Activated CD8-positive, alpha-beta T cell treated with anti-CD3 and anti-CD28 coated beads for 36 hours (primary cell): ENCODE results near the gene DCAF12. TPM values are rescaled to one million over a fixed set of nuclear protein-coding genes. Genes with fewer than 3 reads are reported as not detected.
A peak's percentile ranks its signal among the peaks of the same experiment; 100 is the strongest.

Source experiments
- ATAC-seq: fragments of 200-7000 bp; cut with Tn5 transposase; one replicate; pipeline ENCODE4 v1.10.0; 2021; ENCODE audit warnings: mild to moderate bottlenecking, moderate library complexity
- CTCF ChIA-PET: fragments of 350-600 bp; sonication (Branson Sonifier 250); formaldehyde crosslinking; loops from one replicate; lab custom pipeline; 2021; ENCODE audit warnings: antibody characterized with exemption; lab: Charles Lee
- POLR2A ChIA-PET: fragments of 350-600 bp; sonication (Branson Sonifier 250); formaldehyde crosslinking; loops from one replicate; lab custom pipeline; 2021; ENCODE audit warnings: antibody characterized with exemption; lab: Charles Lee
- DNase-seq: peaks from one replicate; pipeline ENCODE4 v3.0.0-alpha.2; 2020
- H3K27ac Mint-ChIP-seq: one replicate; pipeline ENCODE4 v1.8.0; 2021; ENCODE audit warnings: mild to moderate bottlenecking, mixed read lengths
- H3K27me3 Mint-ChIP-seq: one replicate; pipeline ENCODE4 v1.8.0; 2021; ENCODE audit warnings: mixed read lengths
- H3K36me3 Mint-ChIP-seq: one replicate; pipeline ENCODE4 v1.8.0; 2021; ENCODE audit warnings: low read depth, mixed read lengths
- H3K4me1 Mint-ChIP-seq: one replicate; pipeline ENCODE4 v1.8.0; 2021; ENCODE audit warnings: low read depth, mixed read lengths
- H3K4me3 Mint-ChIP-seq: one replicate; pipeline ENCODE4 v1.8.0; 2021; ENCODE audit warnings: mild to moderate bottlenecking, moderate library complexity, mixed read lengths
- H3K9me3 Mint-ChIP-seq: one replicate; pipeline ENCODE4 v1.8.0; 2021; ENCODE audit warnings: mixed read lengths
- intact Hi-C: fragments of 100-400 bp; cut with micrococcal nuclease; formaldehyde crosslinking; loops from one replicate; pipeline ENCODE4 v1.10.0; 2022
- total RNA-seq, 2 experiments: library from RNA; stranded (reverse); gene quantifications; one replicate each; pipeline ENCODE4 v1.2.3, GENCODE V29; 2021
- TF ChIP-seq, protein P1 (sequence below): fragments of 200-600 bp; IDR thresholded peaks from one replicate; pipeline ENCODE4 v1.8.0; 2022; ENCODE audit warnings: antibody characterized with exemption, mild to moderate bottlenecking

Gene DCAF12
- total RNA-seq, 2 experiments from 2014 or later, result 30.5 to 34.7 TPM

DNA sequence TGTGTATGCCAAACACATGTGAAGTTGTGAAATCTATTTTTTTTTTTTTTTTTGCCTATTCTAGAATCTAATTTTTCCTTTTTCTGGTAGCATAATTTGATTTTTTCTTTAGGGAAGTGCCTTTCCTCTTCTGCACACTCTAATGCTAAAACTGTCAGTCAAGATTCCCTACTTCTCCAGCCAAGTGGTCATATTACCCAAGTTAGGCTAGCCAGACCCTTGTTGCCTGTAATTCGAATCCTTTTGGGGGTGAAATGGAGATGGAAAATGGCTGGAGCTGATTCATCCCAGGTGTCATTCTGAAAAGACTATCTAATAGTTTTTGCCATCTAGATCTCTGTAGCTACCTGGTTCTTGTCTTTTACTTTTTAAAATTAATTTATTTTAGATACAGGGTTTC is 27.6 kb upstream of the DCAF12 start:
- intact Hi-C loops, result no loop called here
- ChIA-PET POLR2A (no interaction called here), CTCF (interaction anchor here (0.7 to 0.8 kb wide), 2 partner anchors 17 to 98 kb away, joined by 3 read pairs; no protein-coding TSS in a partner anchor)
- ATAC-seq (no peak), DNase-seq (no peak)
- H3K36me3 Mint-ChIP-seq, result no peaks in the 10 kb centered on the region
- H3K9me3 Mint-ChIP-seq, result no peaks in the 10 kb centered on the region
- H3K27ac Mint-ChIP-seq, result no peak overlapping the region
- no peak overlapping the region for H3K4me3 Mint-ChIP-seq
- no peaks in the 10 kb centered on the region for H3K27me3 Mint-ChIP-seq
- H3K4me1 Mint-ChIP-seq, result no peaks in the 10 kb centered on the region
- TF ChIP-seq, protein P1, sequence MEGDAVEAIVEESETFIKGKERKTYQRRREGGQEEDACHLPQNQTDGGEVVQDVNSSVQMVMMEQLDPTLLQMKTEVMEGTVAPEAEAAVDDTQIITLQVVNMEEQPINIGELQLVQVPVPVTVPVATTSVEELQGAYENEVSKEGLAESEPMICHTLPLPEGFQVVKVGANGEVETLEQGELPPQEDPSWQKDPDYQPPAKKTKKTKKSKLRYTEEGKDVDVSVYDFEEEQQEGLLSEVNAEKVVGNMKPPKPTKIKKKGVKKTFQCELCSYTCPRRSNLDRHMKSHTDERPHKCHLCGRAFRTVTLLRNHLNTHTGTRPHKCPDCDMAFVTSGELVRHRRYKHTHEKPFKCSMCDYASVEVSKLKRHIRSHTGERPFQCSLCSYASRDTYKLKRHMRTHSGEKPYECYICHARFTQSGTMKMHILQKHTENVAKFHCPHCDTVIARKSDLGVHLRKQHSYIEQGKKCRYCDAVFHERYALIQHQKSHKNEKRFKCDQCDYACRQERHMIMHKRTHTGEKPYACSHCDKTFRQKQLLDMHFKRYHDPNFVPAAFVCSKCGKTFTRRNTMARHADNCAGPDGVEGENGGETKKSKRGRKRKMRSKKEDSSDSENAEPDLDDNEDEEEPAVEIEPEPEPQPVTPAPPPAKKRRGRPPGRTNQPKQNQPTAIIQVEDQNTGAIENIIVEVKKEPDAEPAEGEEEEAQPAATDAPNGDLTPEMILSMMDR, result no peak

GRCh38 chr9:34151398-34151797 is 24.9 kb upstream of the DCAF12 start:
- no peaks in the 10 kb centered on the region for H3K4me1 Mint-ChIP-seq
- no peaks in the 10 kb centered on the region for H3K27me3 Mint-ChIP-seq
- DNase-seq, result no peak
- intact Hi-C loops, result no loop called here
- H3K27ac Mint-ChIP-seq, result no peak overlapping the region
- TF ChIP-seq, protein P1, result no peak
- no peaks in the 10 kb centered on the region for H3K36me3 Mint-ChIP-seq
- no peaks in the 10 kb centered on the region for H3K9me3 Mint-ChIP-seq
- no peak overlapping the region for H3K4me3 Mint-ChIP-seq
- ATAC-seq, result no peak
- ChIA-PET CTCF (no interaction called here), POLR2A (no interaction called here)

DNA sequence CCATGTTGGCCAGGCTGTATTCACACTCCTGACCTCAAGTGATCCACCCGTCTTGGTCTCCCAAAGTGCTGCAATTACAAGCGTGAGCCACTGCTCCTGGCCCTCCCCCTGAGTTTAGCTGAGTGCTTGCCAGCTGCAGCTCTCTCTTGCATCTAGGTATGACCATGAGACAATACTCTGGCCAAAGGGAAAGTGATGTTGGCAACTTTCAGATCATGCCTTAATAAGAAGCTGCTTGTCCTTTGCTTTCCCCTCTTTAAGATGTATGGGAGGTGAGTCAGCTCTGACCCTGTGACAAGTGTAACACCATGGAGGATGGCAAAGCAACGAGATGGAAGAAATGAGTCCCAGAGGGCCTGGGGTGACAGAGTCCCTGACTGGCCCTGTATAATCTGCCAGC is 18.7 kb upstream of the DCAF12 start:
- ATAC-seq, result peak; percentile 45
- H3K4me1 Mint-ChIP-seq, result no peaks in the 10 kb centered on the region
- no peak for DNase-seq
- ChIA-PET CTCF (interaction anchor here (1.3 kb wide), 1 partner anchor 71 kb away, joined by 3 read pairs; no protein-coding TSS in a partner anchor), POLR2A (no interaction called here)
- H3K27ac Mint-ChIP-seq, result no peak overlapping the region
- no peaks in the 10 kb centered on the region for H3K27me3 Mint-ChIP-seq
- H3K4me3 Mint-ChIP-seq, result no peak overlapping the region
- intact Hi-C loops, result no loop called here
- H3K9me3 Mint-ChIP-seq, result no peaks in the 10 kb centered on the region
- TF ChIP-seq, protein P1, result no peak
- no peaks in the 10 kb centered on the region for H3K36me3 Mint-ChIP-seq

GRCh38 chr9:34143116-34143515 is 16.6 kb upstream of the DCAF12 start:
- peaks cover 2% of the 10 kb centered on the region for H3K4me1 Mint-ChIP-seq
- H3K36me3 Mint-ChIP-seq, result no peaks in the 10 kb centered on the region
- TF ChIP-seq, protein P1, result no peak
- no peak overlapping the region for H3K27ac Mint-ChIP-seq
- DNase-seq (no peak), ATAC-seq (no peak)
- no peak overlapping the region for H3K4me3 Mint-ChIP-seq
- no peaks in the 10 kb centered on the region for H3K9me3 Mint-ChIP-seq
- intact Hi-C loops, result no loop called here
- ChIA-PET POLR2A (no interaction called here), CTCF (no interaction called here)
- H3K27me3 Mint-ChIP-seq, result no peaks in the 10 kb centered on the region

GRCh38 chr9:34140853-34141252 is 14.4 kb upstream of the DCAF12 start:
- ATAC-seq (no peak), DNase-seq (no peak)
- H3K9me3 Mint-ChIP-seq, result no peaks in the 10 kb centered on the region
- TF ChIP-seq, protein P1, result no peak
- no peaks in the 10 kb centered on the region for H3K36me3 Mint-ChIP-seq
- ChIA-PET POLR2A (no interaction called here), CTCF (no interaction called here)
- H3K27me3 Mint-ChIP-seq, result no peaks in the 10 kb centered on the region
- H3K4me1 Mint-ChIP-seq, result peaks cover 2% of the 10 kb centered on the region
- intact Hi-C loops, result no loop called here
- H3K4me3 Mint-ChIP-seq, result no peak overlapping the region
- no peak overlapping the region for H3K27ac Mint-ChIP-seq
